Lower lobe of right lung (tissue), 2 donors: ENCODE results near the gene PKD1. TPM values are rescaled to one million over a fixed set of nuclear protein-coding genes. Genes with fewer than 3 reads are reported as not detected.

ENCODE experiments used
- ATAC-seq, 2 donors: fragments of 200-7000 bp; cut with Tn5 transposase; one replicate each; pipeline ENCODE4 v1.9.1; 2020 to 2022; ENCODE audit warnings: mild to moderate bottlenecking in 2 of 2, moderate library complexity in 2 of 2
- DNase-seq: peaks from one replicate; pipeline ENCODE4 v3.0.0-alpha.2; 2020
- H3K27ac ChIP-seq: fragments of 200-600 bp; one replicate; pipeline ENCODE4 v1.8.0; 2022
- H3K27me3 ChIP-seq: fragments of 200-600 bp; one replicate; pipeline ENCODE4 v1.8.0; 2022; ENCODE audit warnings: low read depth
- H3K36me3 ChIP-seq: fragments of 200-600 bp; one replicate; pipeline ENCODE4 v1.8.0; 2022; ENCODE audit warnings: mild to moderate bottlenecking
- H3K4me1 ChIP-seq: fragments of 200-600 bp; one replicate; pipeline ENCODE4 v1.8.0; 2022
- H3K4me3 ChIP-seq: fragments of 200-600 bp; one replicate; pipeline ENCODE4 v1.8.0; 2022; ENCODE audit warnings: mild to moderate bottlenecking
- H3K9me3 ChIP-seq: fragments of 200-600 bp; one replicate; pipeline ENCODE4 v1.8.0; 2022
- intact Hi-C: fragments of 100-400 bp; cut with DNase I; formaldehyde crosslinking; loops from one replicate; pipeline ENCODE4 v1.11.0; 2022
- total RNA-seq: library from RNA; stranded (reverse); fragmentation: NEBNext Ultra II Directional; extraction: Animal tissue kit (Norgen Biotek cat#: 25700); gene quantifications from one replicate; pipeline ENCODE4 v1.2.1, GENCODE V29; 2021
- TF ChIP-seq, protein P1 (sequence below): fragments of 200-600 bp; IDR thresholded peaks from one replicate; pipeline ENCODE4 v1.8.0; 2022; ENCODE audit warnings: antibody characterized with exemption, mild to moderate bottlenecking
- donor health status: DM: no; HTN: yes; CAD: no; lungs with severe emphysema.

PKD1 gene
- total RNA-seq, 1 donor from 2014 or later, result 81.6 TPM

DNA sequence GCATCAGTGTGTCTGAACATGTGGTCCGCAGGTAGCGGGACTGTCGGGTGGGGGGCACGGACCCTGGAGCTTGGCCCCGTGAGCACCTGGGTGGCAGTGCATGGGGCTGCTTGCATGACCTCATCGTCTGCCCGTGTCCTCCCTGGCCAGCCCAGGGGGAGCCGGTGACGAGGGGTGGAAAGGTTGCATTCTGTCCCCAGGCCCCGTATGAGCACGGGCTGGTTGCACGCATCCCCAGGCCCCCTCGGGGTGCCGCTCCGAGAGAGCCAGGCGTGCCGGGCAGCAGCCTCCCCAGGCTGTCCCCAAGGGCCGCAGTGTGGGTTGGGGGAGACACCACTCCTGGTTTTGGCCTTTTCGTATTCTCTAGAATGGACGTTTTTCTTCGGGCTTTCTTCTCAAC, 58.0 kb downstream of the PKD1 start:
- no peak for DNase-seq
- no peak for ATAC-seq
- intact Hi-C loops, result no loop called here
- Histone ChIP-seq H3K27ac (no peak overlapping the region), H3K36me3 (peaks cover 98% of the 10 kb centered on the region), H3K4me3 (no peak overlapping the region), H3K27me3 (no peaks in the 10 kb centered on the region), H3K4me1 (peaks cover 16% of the 10 kb centered on the region), H3K9me3 (no peaks in the 10 kb centered on the region)
- TF ChIP-seq, protein P1, sequence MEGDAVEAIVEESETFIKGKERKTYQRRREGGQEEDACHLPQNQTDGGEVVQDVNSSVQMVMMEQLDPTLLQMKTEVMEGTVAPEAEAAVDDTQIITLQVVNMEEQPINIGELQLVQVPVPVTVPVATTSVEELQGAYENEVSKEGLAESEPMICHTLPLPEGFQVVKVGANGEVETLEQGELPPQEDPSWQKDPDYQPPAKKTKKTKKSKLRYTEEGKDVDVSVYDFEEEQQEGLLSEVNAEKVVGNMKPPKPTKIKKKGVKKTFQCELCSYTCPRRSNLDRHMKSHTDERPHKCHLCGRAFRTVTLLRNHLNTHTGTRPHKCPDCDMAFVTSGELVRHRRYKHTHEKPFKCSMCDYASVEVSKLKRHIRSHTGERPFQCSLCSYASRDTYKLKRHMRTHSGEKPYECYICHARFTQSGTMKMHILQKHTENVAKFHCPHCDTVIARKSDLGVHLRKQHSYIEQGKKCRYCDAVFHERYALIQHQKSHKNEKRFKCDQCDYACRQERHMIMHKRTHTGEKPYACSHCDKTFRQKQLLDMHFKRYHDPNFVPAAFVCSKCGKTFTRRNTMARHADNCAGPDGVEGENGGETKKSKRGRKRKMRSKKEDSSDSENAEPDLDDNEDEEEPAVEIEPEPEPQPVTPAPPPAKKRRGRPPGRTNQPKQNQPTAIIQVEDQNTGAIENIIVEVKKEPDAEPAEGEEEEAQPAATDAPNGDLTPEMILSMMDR, result no peak

DNA sequence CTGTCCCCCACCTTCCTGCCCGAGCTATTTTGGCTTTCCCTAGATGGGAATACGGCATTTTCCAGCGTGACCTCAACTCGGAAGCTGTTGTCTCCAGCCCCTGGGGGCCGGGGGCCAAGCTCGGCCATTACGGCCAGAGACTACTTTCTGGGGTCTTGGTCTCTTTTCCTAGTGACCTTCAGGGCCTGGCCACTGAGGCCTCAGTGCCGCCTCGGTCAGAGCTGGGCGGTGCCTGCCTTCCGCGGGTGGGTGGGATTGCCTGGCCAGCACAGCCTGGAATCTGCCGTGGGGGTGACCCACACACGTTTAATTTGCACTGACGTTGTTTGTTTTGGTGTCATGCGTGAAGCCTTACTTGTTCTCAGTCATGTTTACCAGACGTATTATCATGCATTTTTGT, 58.7 kb downstream of the PKD1 start:
- no peak overlapping the region for H3K4me3 ChIP-seq
- peaks cover 98% of the 10 kb centered on the region for H3K36me3 ChIP-seq
- H3K4me1 ChIP-seq, result peaks cover 9% of the 10 kb centered on the region
- H3K27ac ChIP-seq, result no peak overlapping the region
- TF ChIP-seq, protein P1, result no peak
- H3K27me3 ChIP-seq, result no peaks in the 10 kb centered on the region
- intact Hi-C loops, result no loop called here
- no peak for DNase-seq
- no peak for ATAC-seq
- H3K9me3 ChIP-seq, result no peaks in the 10 kb centered on the region

DNA sequence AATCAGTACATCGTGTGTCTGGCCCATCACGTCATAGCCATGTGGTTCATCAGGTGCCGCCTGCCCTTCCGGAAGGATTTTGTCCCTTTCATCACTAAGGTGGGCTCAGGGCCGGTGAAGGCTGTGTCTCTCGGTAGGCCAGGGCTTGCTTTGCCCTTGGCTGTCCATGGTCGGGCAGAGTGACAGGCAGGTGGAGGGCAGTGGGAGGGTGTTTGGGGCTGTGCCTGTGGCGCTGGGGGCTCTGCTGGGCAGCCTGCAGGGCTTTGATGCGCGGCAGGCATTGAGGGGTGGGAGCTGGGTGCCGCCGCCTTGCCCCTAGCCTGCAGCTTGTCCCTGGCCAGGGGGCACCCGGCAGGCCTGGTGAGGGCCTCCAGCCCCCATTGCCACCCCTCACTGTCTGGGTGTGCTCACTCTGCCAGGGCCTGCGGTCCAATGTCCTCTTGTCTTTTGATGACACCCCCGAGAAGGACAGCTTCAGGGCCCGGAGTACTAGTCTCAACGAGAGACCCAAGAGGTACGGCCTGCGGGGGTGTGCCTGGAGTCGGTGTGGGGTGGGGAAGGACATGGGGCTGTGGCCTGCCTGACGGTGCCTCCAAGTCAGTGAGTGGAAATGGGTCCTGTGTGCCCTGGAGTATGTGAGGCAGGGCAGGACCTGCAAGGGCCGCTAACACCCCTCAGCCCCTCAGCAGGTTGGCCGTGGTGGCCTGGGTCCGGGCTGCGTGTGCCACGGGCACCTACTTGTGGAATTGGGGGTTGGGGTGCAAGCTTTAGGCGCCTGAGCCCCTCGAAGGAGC, 59.4 kb downstream of the PKD1 start:
- Histone ChIP-seq H3K9me3 (no peaks in the 10 kb centered on the region), H3K4me1 (peaks cover 1% of the 10 kb centered on the region), H3K27ac (no peak overlapping the region), H3K36me3 (peaks cover 98% of the 10 kb centered on the region), H3K27me3 (no peaks in the 10 kb centered on the region), H3K4me3 (no peak overlapping the region)
- intact Hi-C loops, result no loop called here
- no peak for DNase-seq
- TF ChIP-seq, protein P1, result no peak
- ATAC-seq, result no peak

DNA sequence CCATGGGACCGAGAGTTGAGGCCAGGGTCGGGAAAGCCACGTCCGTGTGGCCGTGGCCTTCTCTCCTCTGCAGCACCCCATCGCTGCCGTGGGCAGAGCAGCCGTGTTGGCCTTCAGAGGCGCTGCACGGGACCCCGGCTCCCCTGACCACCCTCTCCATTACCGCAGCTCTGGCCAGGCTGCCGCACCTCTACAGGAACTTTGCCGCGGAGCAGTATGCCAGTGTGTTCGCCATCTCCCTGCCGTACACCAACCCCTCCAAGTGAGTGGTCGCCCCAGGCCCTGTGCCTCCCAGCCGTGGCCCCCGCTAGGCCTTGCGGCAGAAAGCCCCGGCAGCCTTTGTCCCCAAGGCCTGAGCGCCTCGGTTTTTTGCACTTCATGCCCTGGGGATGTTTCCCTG, 60.1 kb downstream of the PKD1 start:
- no peak for DNase-seq
- no peak for ATAC-seq
- TF ChIP-seq, protein P1, result no peak

DNA sequence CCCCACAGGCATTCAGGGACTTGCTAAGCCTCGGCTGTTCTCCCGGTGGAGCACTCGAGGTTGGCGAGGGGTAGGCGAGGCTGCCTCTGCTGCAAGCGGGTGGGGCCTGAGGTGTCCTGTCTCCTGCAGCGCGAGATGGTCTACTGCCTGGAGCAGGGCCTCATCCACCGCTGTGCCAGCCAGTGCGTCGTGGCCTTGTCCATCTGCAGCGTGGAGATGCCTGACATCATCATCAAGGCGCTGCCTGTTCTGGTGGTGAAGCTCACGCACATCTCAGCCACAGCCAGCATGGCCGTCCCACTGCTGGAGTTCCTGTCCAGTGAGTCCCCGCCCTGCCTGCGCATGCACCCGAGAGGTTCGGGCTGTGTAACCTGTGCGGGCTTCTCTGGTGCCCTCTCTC, 61.6 kb downstream of the PKD1 start:
- DNase-seq, result no peak

More for the DNA sequence above, 60.1 kb downstream of the PKD1 start:
- H3K4me1 ChIP-seq, result no peaks in the 10 kb centered on the region
- peaks cover 96% of the 10 kb centered on the region for H3K36me3 ChIP-seq
- no peaks in the 10 kb centered on the region for H3K9me3 ChIP-seq
- intact Hi-C loops, result no loop called here
- no peak overlapping the region for H3K4me3 ChIP-seq
- no peak overlapping the region for H3K27ac ChIP-seq
- no peaks in the 10 kb centered on the region for H3K27me3 ChIP-seq

More for the DNA sequence above, 61.6 kb downstream of the PKD1 start:
- H3K36me3 ChIP-seq, result peaks cover 94% of the 10 kb centered on the region
- no peak overlapping the region for H3K27ac ChIP-seq
- H3K4me3 ChIP-seq, result no peak overlapping the region
- H3K4me1 ChIP-seq, result no peaks in the 10 kb centered on the region
- intact Hi-C loops, result no loop called here
- no peaks in the 10 kb centered on the region for H3K27me3 ChIP-seq
- ATAC-seq, result no peak
- no peaks in the 10 kb centered on the region for H3K9me3 ChIP-seq
- TF ChIP-seq, protein P1, result no peak
